HUDEP-2 (cell line): ENCODE measurements around the gene DSE.

Experiments used
- DNase-seq, 76 experiments: peaks; one replicate each; lab custom pipeline; 2025; ENCODE audit not compliant: unreplicated experiment in 76 of 76; lab: John Stamatoyannopoulos, UW

The DSE gene

GRCh38 chr6:116385921-116386320 is 15.2 kb downstream of the DSE start:
- DNase-seq, result no peak

GRCh38 chr6:116386581-116387299 is 16.0 kb downstream of the DSE start:
- no peak for DNase-seq

GRCh38 chr6:116387374-116387773 is 16.6 kb downstream of the DSE start:
- DNase-seq, result no peak

- no peak for DNase-seq
These were observed 18.2 kb downstream of the DSE start for GRCh38 chr6:116388924-116389323.

- no peak for DNase-seq
These were observed 18.6 kb downstream of the DSE start for GRCh38 chr6:116389357-116389756.

- DNase-seq, result no peak
These were observed 19.8 kb downstream of the DSE start for GRCh38 chr6:116390581-116390980.

GRCh38 chr6:116392132-116393013 is 21.6 kb downstream of the DSE start:
- no peak for DNase-seq

- no peak for DNase-seq
These were observed 22.7 kb downstream of the DSE start for GRCh38 chr6:116393430-116393829.

GRCh38 chr6:116395647-116396046 is 24.9 kb downstream of the DSE start:
- DNase-seq, result no peak

GRCh38 chr6:116396441-116396840 is 25.7 kb downstream of the DSE start:
- DNase-seq, result no peak

GRCh38 chr6:116397914-116398313 is 27.2 kb downstream of the DSE start:
- DNase-seq, result no peak

- DNase-seq, result no peak
These were observed 27.7 kb downstream of the DSE start for GRCh38 chr6:116398316-116399010.

GRCh38 chr6:116399287-116399686 is 28.5 kb downstream of the DSE start:
- no peak for DNase-seq

- DNase-seq, result no peak
These were observed 29.6 kb downstream of the DSE start for GRCh38 chr6:116400328-116400727.

GRCh38 chr6:116402108-116402937 is 31.6 kb downstream of the DSE start:
- DNase-seq, result no peak

- DNase-seq, result no peak
These were observed 32.5 kb downstream of the DSE start for GRCh38 chr6:116403205-116403604.

GRCh38 chr6:116404696-116405095 is 33.9 kb downstream of the DSE start:
- no peak for DNase-seq

- no peak for DNase-seq
These were observed 34.4 kb downstream of the DSE start for GRCh38 chr6:116405138-116405537.

- no peak for DNase-seq
These were observed 35.1 kb downstream of the DSE start for GRCh38 chr6:116405652-116406356.
